ENCODE measurements around the gene POLR2A. TPM values are rescaled to one million over a fixed set of nuclear protein-coding genes. Genes with fewer than 3 reads are reported as not detected.
A peak's percentile ranks its signal among the peaks of the same experiment; 100 is the strongest.

The POLR2A gene
- polyA plus RNA-seq, 3 donors, result 12.1 to 27.9 (median 25.4) TPM

DNA sequence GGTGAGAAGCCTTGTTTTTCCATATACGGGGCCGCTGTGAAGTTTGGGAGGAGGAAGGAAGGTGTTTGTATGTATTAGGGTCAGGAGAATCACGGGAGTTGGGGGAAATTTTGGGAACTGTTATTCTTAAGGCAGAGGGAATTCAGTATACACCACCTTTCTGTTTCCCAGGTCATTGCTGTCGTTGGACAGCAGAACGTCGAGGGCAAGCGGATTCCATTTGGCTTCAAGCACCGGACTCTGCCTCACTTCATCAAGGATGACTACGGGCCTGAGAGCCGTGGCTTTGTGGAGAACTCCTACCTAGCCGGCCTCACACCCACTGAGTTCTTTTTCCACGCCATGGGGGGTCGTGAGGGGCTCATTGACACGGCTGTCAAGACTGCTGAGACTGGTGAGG lies 17.6 kb downstream of the POLR2A start:
- Histone ChIP-seq H3K9me3 (replicated peaks in 1 of 2; ENCODE audit: control insufficient read depth in 1 of 2, insufficient read depth in 1 of 2, low read length in 2 of 2) (no peaks in the 10 kb centered on the region), H3K36me3 (replicated peaks in 1 of 2; ENCODE audit: control insufficient read depth in 1 of 2, insufficient read depth in 2 of 2, low read length in 2 of 2) (peaks cover 94 to 97% of the 10 kb centered on the region in 2 donors), H3K4me2 (replicated peaks; ENCODE audit: extremely low read depth, low read length, poor library complexity, severe bottlenecking) (no peak overlapping the region), H3K4me3 (replicated peaks in 1 of 3; ENCODE audit: low read depth in 2 of 3, low read length in 3 of 3) (no peak overlapping the region), H3K9ac (ENCODE audit: insufficient read depth, low read length, poor library complexity, severe bottlenecking) (no peak overlapping the region), H3K27me3 (ENCODE audit: control insufficient read depth in 2 of 2, insufficient read depth in 2 of 2, low read length in 2 of 2) (no peaks in the 10 kb centered on the region), H3K27ac (ENCODE audit: low read depth in 1 of 2, low read length in 2 of 2) (no peak overlapping the region), H4K20me1 (ENCODE audit: insufficient read depth, low read length) (peaks cover 48% of the 10 kb centered on the region), H3K79me2 (ENCODE audit: insufficient read depth, low read length) (peaks cover 6% of the 10 kb centered on the region), H2AFZ (ENCODE audit: insufficient read depth, low read depth, low read length, poor library complexity, severe bottlenecking) (no peak overlapping the region), H3K4me1 (ENCODE audit: control insufficient read depth in 1 of 2, insufficient read depth in 2 of 2, low read length in 2 of 2) (no peaks in the 10 kb centered on the region)
- peaks cover 0 to 1% (median 1%) of the 10 kb centered on the region in 3 donors for H3K27me3 Mint-ChIP-seq (ENCODE audit: low read depth in 3 of 3)
- TF ChIP-seq, protein P1, sequence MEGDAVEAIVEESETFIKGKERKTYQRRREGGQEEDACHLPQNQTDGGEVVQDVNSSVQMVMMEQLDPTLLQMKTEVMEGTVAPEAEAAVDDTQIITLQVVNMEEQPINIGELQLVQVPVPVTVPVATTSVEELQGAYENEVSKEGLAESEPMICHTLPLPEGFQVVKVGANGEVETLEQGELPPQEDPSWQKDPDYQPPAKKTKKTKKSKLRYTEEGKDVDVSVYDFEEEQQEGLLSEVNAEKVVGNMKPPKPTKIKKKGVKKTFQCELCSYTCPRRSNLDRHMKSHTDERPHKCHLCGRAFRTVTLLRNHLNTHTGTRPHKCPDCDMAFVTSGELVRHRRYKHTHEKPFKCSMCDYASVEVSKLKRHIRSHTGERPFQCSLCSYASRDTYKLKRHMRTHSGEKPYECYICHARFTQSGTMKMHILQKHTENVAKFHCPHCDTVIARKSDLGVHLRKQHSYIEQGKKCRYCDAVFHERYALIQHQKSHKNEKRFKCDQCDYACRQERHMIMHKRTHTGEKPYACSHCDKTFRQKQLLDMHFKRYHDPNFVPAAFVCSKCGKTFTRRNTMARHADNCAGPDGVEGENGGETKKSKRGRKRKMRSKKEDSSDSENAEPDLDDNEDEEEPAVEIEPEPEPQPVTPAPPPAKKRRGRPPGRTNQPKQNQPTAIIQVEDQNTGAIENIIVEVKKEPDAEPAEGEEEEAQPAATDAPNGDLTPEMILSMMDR (IDR thresholded peaks at IDR 0.05), result no peak
- no peaks in the 10 kb centered on the region for H3K9me3 Mint-ChIP-seq
- no peaks in the 10 kb centered on the region for H3K4me1 Mint-ChIP-seq
- intact Hi-C loops (cut with micrococcal nuclease), result loop anchor here in 1 of 2 donors (5.0 kb wide), 1 partner anchor 86 kb away; no protein-coding TSS in a partner anchor
- H3K4me3 Mint-ChIP-seq, result no peak overlapping the region
- WGBS (ENCODE audit: insufficient coverage), result 98% methylated on average over 8 of the region's 14 CpGs
- DNase-seq, result no peak
- peaks cover 85 to 97% of the 10 kb centered on the region in 2 donors for H3K36me3 Mint-ChIP-seq
- peak overlapping the region in 2 of 7 donors; percentile 19 to 43 for H3K27ac Mint-ChIP-seq

DNA sequence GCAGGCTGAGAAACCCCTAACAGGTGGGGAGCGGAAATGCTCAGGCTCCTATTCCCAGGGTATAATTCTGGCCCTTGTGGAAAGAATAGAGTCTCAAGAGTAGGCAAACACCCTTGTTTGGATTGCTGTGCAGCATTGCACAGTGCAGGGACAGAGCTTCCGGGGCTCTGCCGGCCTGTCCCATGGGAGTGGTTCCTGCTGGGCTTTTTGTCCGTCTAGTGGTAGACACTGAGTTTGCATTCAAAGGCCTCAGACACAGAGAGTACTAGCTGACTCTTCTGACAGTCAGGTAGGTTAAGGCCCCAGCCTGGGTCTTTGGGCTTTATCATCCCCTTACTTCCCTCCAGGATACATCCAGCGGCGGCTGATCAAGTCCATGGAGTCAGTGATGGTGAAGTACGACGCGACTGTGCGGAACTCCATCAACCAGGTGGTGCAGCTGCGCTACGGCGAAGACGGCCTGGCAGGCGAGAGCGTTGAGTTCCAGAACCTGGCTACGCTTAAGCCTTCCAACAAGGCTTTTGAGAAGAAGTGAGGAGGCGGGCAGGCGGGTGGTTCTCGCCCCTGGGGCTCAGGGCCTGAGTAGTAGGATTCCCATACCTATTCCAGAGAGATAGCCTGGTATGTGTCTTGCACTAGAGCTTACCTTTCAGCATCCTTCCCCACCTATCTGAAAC lies 18.1 kb downstream of the POLR2A start:
- H3K9ac ChIP-seq (ENCODE audit: insufficient read depth, low read length, poor library complexity, severe bottlenecking), result no peak overlapping the region
- Mint-ChIP-seq H3K27ac (no peak overlapping the region), H3K36me3 (peaks cover 84 to 97% of the 10 kb centered on the region in 2 donors), H3K4me3 (no peak overlapping the region), H3K27me3 (ENCODE audit: low read depth in 3 of 3) (peaks cover 0 to 1% (median 1%) of the 10 kb centered on the region in 3 donors), H3K4me1 (no peaks in the 10 kb centered on the region), H3K9me3 (no peaks in the 10 kb centered on the region)
- no peak overlapping the region for H3K4me2 ChIP-seq (replicated peaks; ENCODE audit: extremely low read depth, low read length, poor library complexity, severe bottlenecking)
- H3K36me3 ChIP-seq (replicated peaks in 1 of 2; ENCODE audit: control insufficient read depth in 1 of 2, insufficient read depth in 2 of 2, low read length in 2 of 2), result peaks cover 90 to 97% of the 10 kb centered on the region in 2 donors
- no peaks in the 10 kb centered on the region for H3K27me3 ChIP-seq (ENCODE audit: control insufficient read depth in 2 of 2, insufficient read depth in 2 of 2, low read length in 2 of 2)
- no peak overlapping the region for H3K4me3 ChIP-seq (replicated peaks in 1 of 3; ENCODE audit: low read depth in 2 of 3, low read length in 3 of 3)
- no peaks in the 10 kb centered on the region for H3K4me1 ChIP-seq (ENCODE audit: control insufficient read depth in 1 of 2, insufficient read depth in 2 of 2, low read length in 2 of 2)
- no peak for DNase-seq
- TF ChIP-seq, protein P1 (IDR thresholded peaks at IDR 0.05), result no peak
- no peaks in the 10 kb centered on the region for H3K9me3 ChIP-seq (replicated peaks in 1 of 2; ENCODE audit: control insufficient read depth in 1 of 2, insufficient read depth in 1 of 2, low read length in 2 of 2)
- H3K27ac ChIP-seq (ENCODE audit: low read depth in 1 of 2, low read length in 2 of 2), result no peak overlapping the region
- H2AFZ ChIP-seq (ENCODE audit: insufficient read depth, low read depth, low read length, poor library complexity, severe bottlenecking), result no peak overlapping the region
- peaks cover 44% of the 10 kb centered on the region for H4K20me1 ChIP-seq (ENCODE audit: insufficient read depth, low read length)
- intact Hi-C loops (cut with micrococcal nuclease), result loop anchor here in 1 of 2 donors (5.0 kb wide), 1 partner anchor 85 kb away; no protein-coding TSS in a partner anchor
- 94% methylated on average over 17 of the region's 20 CpGs for WGBS (ENCODE audit: insufficient coverage)
- peaks cover 5% of the 10 kb centered on the region for H3K79me2 ChIP-seq (ENCODE audit: insufficient read depth, low read length)

All from CD14-positive monocyte (primary cell).